ENCODE data around the gene HAAO.
A peak's percentile ranks its signal among the peaks of the same experiment; 100 is the strongest.

HAAO gene

GRCh38 chr2:42757981-42758740 is 34.2 kb downstream of the HAAO start:
- no peak overlapping the region for H3K4ac ChIP-seq (ENCODE audit: low read depth, low read length)
- H3K27me3 ChIP-seq (ENCODE audit: insufficient read depth, low read length, poor library complexity), result no peaks in the 10 kb centered on the region
- H3K4me2 ChIP-seq (ENCODE audit: low read length), result no peak overlapping the region
- H3K9ac ChIP-seq (ENCODE audit: low read length), result no peak overlapping the region
- no CpG with 5 or more reads among the region's 4 CpGs for WGBS (ENCODE audit: extremely low coverage, insufficient coverage, low lambda C conversion rate)
- H2BK120ac ChIP-seq (ENCODE audit: low read depth, low read length), result no peak overlapping the region
- H3K79me2 ChIP-seq (ENCODE audit: control insufficient read depth, insufficient read depth, low read length), result no peaks in the 10 kb centered on the region
- DNase-seq, result no peak
- H2BK15ac ChIP-seq (replicated peaks; ENCODE audit: low read depth), result no peak overlapping the region
- H4K5ac ChIP-seq (ENCODE audit: low read length), result no peak overlapping the region
- no peaks in the 10 kb centered on the region for H3K79me1 ChIP-seq (ENCODE audit: low read length)
- no peak overlapping the region for H2BK5ac ChIP-seq (ENCODE audit: low read length)
- no peak overlapping the region for H4K8ac ChIP-seq (ENCODE audit: low read depth, low read length)
- no peaks in the 10 kb centered on the region for H3K4me1 ChIP-seq (ENCODE audit: control insufficient read depth, low read depth, low read length)
- H2AK5ac ChIP-seq (ENCODE audit: low read length), result no peak overlapping the region
- no peak overlapping the region for H3K27ac ChIP-seq (ENCODE audit: low read depth, low read length)
- H3K18ac ChIP-seq (ENCODE audit: low read length), result no peak overlapping the region
- H3K56ac ChIP-seq (ENCODE audit: low read length), result no peak overlapping the region
- H3K23ac ChIP-seq (ENCODE audit: low read length), result no peak overlapping the region
- no peaks in the 10 kb centered on the region for H3K36me3 ChIP-seq (ENCODE audit: control insufficient read depth, insufficient read depth, low read length)
- H3K4me3 ChIP-seq (ENCODE audit: low read length), result no peak overlapping the region

- Histone ChIP-seq H2AK5ac (ENCODE audit: low read length) (no peak overlapping the region), H3K4me2 (ENCODE audit: low read length) (no peak overlapping the region), H2BK15ac (replicated peaks; ENCODE audit: low read depth) (no peak overlapping the region), H3K79me1 (ENCODE audit: low read length) (no peaks in the 10 kb centered on the region), H4K8ac (ENCODE audit: low read depth, low read length) (no peak overlapping the region), H3K4me1 (ENCODE audit: control insufficient read depth, low read depth, low read length) (no peaks in the 10 kb centered on the region), H3K27ac (ENCODE audit: low read depth, low read length) (no peak overlapping the region), H2BK5ac (ENCODE audit: low read length) (no peak overlapping the region), H3K4ac (ENCODE audit: low read depth, low read length) (no peak overlapping the region), H3K9ac (ENCODE audit: low read length) (no peak overlapping the region), H3K4me3 (ENCODE audit: low read length) (no peak overlapping the region), H4K5ac (ENCODE audit: low read length) (no peak overlapping the region), H3K18ac (ENCODE audit: low read length) (no peak overlapping the region), H3K79me2 (ENCODE audit: control insufficient read depth, insufficient read depth, low read length) (no peaks in the 10 kb centered on the region), H3K56ac (ENCODE audit: low read length) (no peak overlapping the region), H3K36me3 (ENCODE audit: control insufficient read depth, insufficient read depth, low read length) (no peaks in the 10 kb centered on the region), H2BK120ac (ENCODE audit: low read depth, low read length) (no peak overlapping the region), H3K23ac (ENCODE audit: low read length) (no peak overlapping the region), H3K27me3 (ENCODE audit: insufficient read depth, low read length, poor library complexity) (no peaks in the 10 kb centered on the region)
- DNase-seq, result peak; percentile 48
- WGBS (ENCODE audit: extremely low coverage, insufficient coverage, low lambda C conversion rate), result no CpG with 5 or more reads among the region's 6 CpGs
These were observed 35.3 kb downstream of the HAAO start for GRCh38 chr2:42756966-42757513.

- Histone ChIP-seq H3K79me1 (ENCODE audit: low read length) (no peaks in the 10 kb centered on the region), H2BK15ac (replicated peaks; ENCODE audit: low read depth) (no peak overlapping the region), H2BK120ac (ENCODE audit: low read depth, low read length) (no peak overlapping the region), H4K8ac (ENCODE audit: low read depth, low read length) (no peak overlapping the region), H3K36me3 (ENCODE audit: control insufficient read depth, insufficient read depth, low read length) (no peaks in the 10 kb centered on the region), H3K4me2 (ENCODE audit: low read length) (no peak overlapping the region), H2AK5ac (ENCODE audit: low read length) (no peak overlapping the region), H3K18ac (ENCODE audit: low read length) (no peak overlapping the region), H4K5ac (ENCODE audit: low read length) (no peak overlapping the region), H3K56ac (ENCODE audit: low read length) (no peak overlapping the region), H3K9ac (ENCODE audit: low read length) (no peak overlapping the region), H3K4me3 (ENCODE audit: low read length) (no peak overlapping the region), H3K4ac (ENCODE audit: low read depth, low read length) (no peak overlapping the region), H3K27me3 (ENCODE audit: insufficient read depth, low read length, poor library complexity) (no peaks in the 10 kb centered on the region), H3K23ac (ENCODE audit: low read length) (no peak overlapping the region), H3K27ac (ENCODE audit: low read depth, low read length) (no peak overlapping the region), H3K79me2 (ENCODE audit: control insufficient read depth, insufficient read depth, low read length) (no peaks in the 10 kb centered on the region), H2BK5ac (ENCODE audit: low read length) (no peak overlapping the region), H3K4me1 (ENCODE audit: control insufficient read depth, low read depth, low read length) (no peaks in the 10 kb centered on the region)
- no CpG with 5 or more reads among the region's 10 CpGs for WGBS (ENCODE audit: extremely low coverage, insufficient coverage, low lambda C conversion rate)
- DNase-seq, result no peak
These were observed 36.1 kb downstream of the HAAO start for GRCh38 chr2:42756150-42756775.

GRCh38 chr2:42755191-42755880 is 37.0 kb downstream of the HAAO start:
- no peaks in the 10 kb centered on the region for H3K36me3 ChIP-seq (ENCODE audit: control insufficient read depth, insufficient read depth, low read length)
- no peaks in the 10 kb centered on the region for H3K27me3 ChIP-seq (ENCODE audit: insufficient read depth, low read length, poor library complexity)
- no peak overlapping the region for H3K27ac ChIP-seq (ENCODE audit: low read depth, low read length)
- H3K4me2 ChIP-seq (ENCODE audit: low read length), result no peak overlapping the region
- no peak overlapping the region for H3K18ac ChIP-seq (ENCODE audit: low read length)
- no peak overlapping the region for H3K56ac ChIP-seq (ENCODE audit: low read length)
- H3K9ac ChIP-seq (ENCODE audit: low read length), result no peak overlapping the region
- no peaks in the 10 kb centered on the region for H3K79me2 ChIP-seq (ENCODE audit: control insufficient read depth, insufficient read depth, low read length)
- no peak overlapping the region for H2BK5ac ChIP-seq (ENCODE audit: low read length)
- DNase-seq, result no peak
- no peak overlapping the region for H3K4me3 ChIP-seq (ENCODE audit: low read length)
- H3K4ac ChIP-seq (ENCODE audit: low read depth, low read length), result no peak overlapping the region
- H3K4me1 ChIP-seq (ENCODE audit: control insufficient read depth, low read depth, low read length), result no peaks in the 10 kb centered on the region
- H2BK120ac ChIP-seq (ENCODE audit: low read depth, low read length), result no peak overlapping the region
- no peak overlapping the region for H4K5ac ChIP-seq (ENCODE audit: low read length)
- no peak overlapping the region for H2BK15ac ChIP-seq (replicated peaks; ENCODE audit: low read depth)
- no peak overlapping the region for H4K8ac ChIP-seq (ENCODE audit: low read depth, low read length)
- H3K23ac ChIP-seq (ENCODE audit: low read length), result no peak overlapping the region
- WGBS (ENCODE audit: extremely low coverage, insufficient coverage, low lambda C conversion rate), result no CpG with 5 or more reads among the region's 14 CpGs
- no peaks in the 10 kb centered on the region for H3K79me1 ChIP-seq (ENCODE audit: low read length)
- no peak overlapping the region for H2AK5ac ChIP-seq (ENCODE audit: low read length)

- Histone ChIP-seq H3K18ac (ENCODE audit: low read length) (no peak overlapping the region), H4K5ac (ENCODE audit: low read length) (no peak overlapping the region), H3K4ac (ENCODE audit: low read depth, low read length) (no peak overlapping the region), H2BK120ac (ENCODE audit: low read depth, low read length) (no peak overlapping the region), H3K79me1 (ENCODE audit: low read length) (no peaks in the 10 kb centered on the region), H2AK5ac (ENCODE audit: low read length) (no peak overlapping the region), H3K9ac (ENCODE audit: low read length) (no peak overlapping the region), H2BK5ac (ENCODE audit: low read length) (no peak overlapping the region), H2BK15ac (replicated peaks; ENCODE audit: low read depth) (no peak overlapping the region), H3K4me2 (ENCODE audit: low read length) (no peak overlapping the region), H3K56ac (ENCODE audit: low read length) (no peak overlapping the region), H4K8ac (ENCODE audit: low read depth, low read length) (no peak overlapping the region), H3K23ac (ENCODE audit: low read length) (no peak overlapping the region), H3K79me2 (ENCODE audit: control insufficient read depth, insufficient read depth, low read length) (no peaks in the 10 kb centered on the region), H3K36me3 (ENCODE audit: control insufficient read depth, insufficient read depth, low read length) (no peaks in the 10 kb centered on the region), H3K27ac (ENCODE audit: low read depth, low read length) (no peak overlapping the region), H3K4me3 (ENCODE audit: low read length) (no peak overlapping the region), H3K27me3 (ENCODE audit: insufficient read depth, low read length, poor library complexity) (no peaks in the 10 kb centered on the region), H3K4me1 (ENCODE audit: control insufficient read depth, low read depth, low read length) (no peaks in the 10 kb centered on the region)
- WGBS (ENCODE audit: extremely low coverage, insufficient coverage, low lambda C conversion rate), result no CpG with 5 or more reads among the region's 8 CpGs
- DNase-seq, result no peak
These were observed 37.6 kb downstream of the HAAO start for GRCh38 chr2:42754776-42755140.

All from mesendoderm (in vitro differentiated cells).